Thymus (tissue), 11 donors: ENCODE results near the gene ITPRIP. TPM values are rescaled to one million over a fixed set of nuclear protein-coding genes. Genes with fewer than 3 reads are reported as not detected.

Experiments used
- DNase-seq, 9 donors: peaks; one replicate each; pipeline ENCODE4 v3.0.0-alpha.2; 2013; ENCODE audit warnings: low spot score in 9 of 9, low read depth in 6 of 9, missing footprints in 1 of 9
- H3K27ac ChIP-seq, 2 donors: one replicate each; pipeline ENCODE4 v1.5.1; 2013; ENCODE audit warnings: control low read depth in 1 of 2, low read depth in 1 of 2, low read length in 1 of 2, mild to moderate bottlenecking in 1 of 2, moderate library complexity in 1 of 2
- H3K27me3 ChIP-seq, 2 donors: one replicate each; pipeline ENCODE4 v1.5.1; 2013; ENCODE audit warnings: low read length in 1 of 2; ENCODE audit not compliant: control insufficient read depth in 2 of 2, insufficient read depth in 1 of 2
- H3K36me3 ChIP-seq, 2 donors: one replicate each; pipeline ENCODE4 v1.5.1; 2013; ENCODE audit warnings: low read length in 1 of 2, mild to moderate bottlenecking in 1 of 2, moderate library complexity in 1 of 2; ENCODE audit not compliant: control insufficient read depth in 2 of 2, insufficient read depth in 2 of 2
- H3K4me1 ChIP-seq, 2 donors: one replicate each; pipeline ENCODE4 v1.5.1; 2013; ENCODE audit warnings: low read length in 2 of 2; ENCODE audit not compliant: control insufficient read depth in 2 of 2, insufficient read depth in 2 of 2
- H3K4me3 ChIP-seq, 2 donors: one replicate each; pipeline ENCODE4 v1.5.1; 2013; ENCODE audit warnings: low read length in 2 of 2, control low read depth in 1 of 2, mild to moderate bottlenecking in 1 of 2
- H3K9me3 ChIP-seq, 2 donors: one replicate each; pipeline ENCODE4 v1.5.1; 2013; ENCODE audit warnings: low read length in 1 of 2, mild to moderate bottlenecking in 1 of 2; ENCODE audit not compliant: control insufficient read depth in 2 of 2, insufficient read depth in 1 of 2
- WGBS: extraction: QIAGEN DNeasy Blood & Tissue Kit; methylation state at CpG from one replicate; pipeline ENCODE4 v1.1.7; 2013; 5-methylcytosine and 5-hydroxymethylcytosine counted together
- polyA plus RNA-seq: library from polyadenylated mRNA; stranded (reverse); fragments of 200-250 nt; gene quantifications from one replicate; pipeline ENCODE4 v1.2.3, GENCODE V29; 2013
- total RNA-seq: library from RNA; stranded (reverse); fragments of 120-200 nt; gene quantifications from one replicate; pipeline ENCODE4 v1.2.4, GENCODE V29; 2013
- donor health status: healthy.

The ITPRIP gene
- total and polyA plus RNA-seq, 2 donors: 7.4 to 13.6 TPM

- H3K9me3 ChIP-seq: no peaks in the 10 kb centered on the region
- peak overlapping the region; percentile 87 to 96 for H3K4me3 ChIP-seq
- peaks cover 23 to 73% of the 10 kb centered on the region in 2 donors for H3K4me1 ChIP-seq
- DNase-seq: no peak
- H3K27me3 ChIP-seq: no peaks in the 10 kb centered on the region
- 31% methylated on average over 12 of the region's 12 CpGs for WGBS
- peak overlapping the region; percentile 46 to 93 for H3K27ac ChIP-seq
- H3K36me3 ChIP-seq: peaks cover 0 to 11% of the 10 kb centered on the region in 2 donors
These were observed 1.3 kb downstream of the ITPRIP start for GRCh38 chr10:104336821-104337467.

GRCh38 chr10:104334965-104335650 lies 3.2 kb downstream of the ITPRIP start:
- Histone ChIP-seq H3K27me3 (no peaks in the 10 kb centered on the region), H3K4me1 (peaks cover 34 to 88% of the 10 kb centered on the region in 2 donors)
- no peak for DNase-seq

GRCh38 chr10:104334561-104334960 lies 3.7 kb downstream of the ITPRIP start:
- Histone ChIP-seq H3K27me3 (no peaks in the 10 kb centered on the region), H3K27ac (no peak overlapping the region)

More at GRCh38 chr10:104334965-104335650, 3.2 kb downstream of the ITPRIP start:
- Histone ChIP-seq H3K36me3 (peaks cover 2 to 16% of the 10 kb centered on the region in 2 donors), H3K9me3 (no peaks in the 10 kb centered on the region), H3K27ac (no peak overlapping the region), H3K4me3 (no peak overlapping the region)
- WGBS: 93% methylated on average over 13 of the region's 13 CpGs

GRCh38 chr10:104333728-104334373 lies 4.4 kb downstream of the ITPRIP start:
- no peak overlapping the region for H3K4me3 ChIP-seq
- H3K4me1 ChIP-seq: peaks cover 41 to 88% of the 10 kb centered on the region in 2 donors
- peak overlapping the region; percentile 33 to 93 for H3K27ac ChIP-seq
- 94% methylated on average over 15 of the region's 15 CpGs for WGBS
- DNase-seq: no peak
- no peaks in the 10 kb centered on the region for H3K27me3 ChIP-seq
- H3K36me3 ChIP-seq: peaks cover 2 to 16% of the 10 kb centered on the region in 2 donors
- no peaks in the 10 kb centered on the region for H3K9me3 ChIP-seq

More at GRCh38 chr10:104334561-104334960, 3.7 kb downstream of the ITPRIP start:
- WGBS: 98% methylated on average over 6 of the region's 6 CpGs
- peaks cover 38 to 88% of the 10 kb centered on the region in 2 donors for H3K4me1 ChIP-seq
- H3K9me3 ChIP-seq: no peaks in the 10 kb centered on the region
- H3K4me3 ChIP-seq: no peak overlapping the region
- DNase-seq: no peak
- H3K36me3 ChIP-seq: peaks cover 2 to 16% of the 10 kb centered on the region in 2 donors

GRCh38 chr10:104333032-104333727 lies 5.1 kb downstream of the ITPRIP start:
- Histone ChIP-seq H3K4me1 (peaks cover 47 to 93% of the 10 kb centered on the region in 2 donors), H3K27me3 (no peaks in the 10 kb centered on the region), H3K4me3 (no peak overlapping the region), H3K9me3 (no peaks in the 10 kb centered on the region), H3K36me3 (peaks cover 2 to 16% of the 10 kb centered on the region in 2 donors), H3K27ac (peak overlapping the region; percentile 64 to 93)
- DNase-seq: peak in 6 of 9 donors; percentile 60 to 90 (median 79)
- 62% methylated on average over 13 of the region's 13 CpGs for WGBS

DNA sequence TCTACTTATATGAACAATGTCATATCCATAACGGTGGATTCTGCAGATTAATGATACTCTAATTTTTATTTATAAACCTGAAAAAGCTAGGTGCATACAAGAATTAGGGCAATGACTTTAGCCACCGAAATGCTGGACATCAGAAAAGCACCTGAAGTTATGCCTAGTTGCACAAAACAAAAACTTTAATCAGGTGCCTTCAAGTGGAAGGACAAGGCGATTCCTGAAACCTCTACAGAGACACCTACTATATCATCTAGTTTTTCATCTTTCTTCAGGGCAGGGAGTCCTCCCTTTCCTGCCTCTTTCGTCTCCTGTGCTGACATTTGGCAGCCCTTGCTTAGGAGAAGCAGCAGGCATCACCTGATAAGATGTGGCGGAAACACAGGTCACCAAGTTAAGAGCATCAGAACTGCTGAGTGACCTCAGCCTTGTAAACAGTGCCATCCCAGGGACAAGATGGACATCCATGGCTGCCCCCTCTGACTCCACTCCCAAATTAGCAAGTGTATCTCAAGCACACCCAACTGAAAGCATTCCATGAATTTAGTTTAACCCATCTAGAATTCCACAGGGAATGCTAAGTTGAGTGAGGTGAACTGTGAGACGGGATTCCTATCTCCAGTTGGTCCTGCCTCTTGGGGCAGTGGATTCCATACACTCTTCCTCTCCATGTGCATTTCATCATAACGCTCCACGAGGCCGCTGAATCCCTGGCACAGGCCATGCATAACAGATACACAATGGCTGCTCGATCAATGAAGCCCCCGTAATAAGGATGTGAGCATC lies 5.8 kb downstream of the ITPRIP start:
- Histone ChIP-seq H3K4me3 (no peak overlapping the region), H3K36me3 (peaks cover 2 to 16% of the 10 kb centered on the region in 2 donors), H3K4me1 (peaks cover 54 to 99% of the 10 kb centered on the region in 2 donors), H3K27me3 (no peaks in the 10 kb centered on the region), H3K9me3 (no peaks in the 10 kb centered on the region), H3K27ac (peak overlapping the region; percentile 32 to 93)
- 94% methylated on average over 11 of the region's 11 CpGs for WGBS
- DNase-seq: no peak

DNA sequence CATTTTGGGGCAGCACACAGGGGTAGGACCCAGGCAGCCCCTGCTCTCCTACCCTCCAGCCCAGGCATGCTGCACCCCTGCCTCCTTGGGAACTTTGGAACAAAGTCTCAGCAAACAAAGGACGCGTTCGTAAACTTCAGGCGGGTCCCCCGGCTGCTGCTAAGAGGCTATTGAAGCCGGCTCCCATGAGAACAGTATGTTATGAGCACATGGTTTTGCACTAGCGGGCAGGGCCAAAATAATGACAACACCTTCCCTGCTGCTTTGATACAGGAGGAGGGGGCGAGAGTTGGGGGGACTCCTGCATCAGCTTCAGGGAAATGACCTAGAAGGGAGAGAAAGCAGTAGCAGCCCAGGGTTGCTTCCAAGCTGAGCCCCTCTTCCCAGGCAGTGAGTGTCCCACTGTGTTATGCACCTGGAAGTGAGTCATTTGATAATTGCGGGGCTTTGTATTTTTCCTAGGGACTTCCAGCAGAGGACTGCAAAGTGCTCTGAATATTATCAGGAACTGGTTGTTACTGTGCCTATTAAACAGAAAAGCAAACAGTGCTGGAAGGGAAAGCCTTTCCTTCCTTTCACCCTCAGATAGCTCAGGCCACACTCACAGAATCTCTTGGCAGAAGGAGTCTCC lies 6.9 kb downstream of the ITPRIP start:
- DNase-seq: no peak
- Histone ChIP-seq H3K27me3 (no peaks in the 10 kb centered on the region), H3K9me3 (no peaks in the 10 kb centered on the region), H3K27ac (peak overlapping the region in 1 of 2 donors; percentile 57), H3K4me3 (no peak overlapping the region), H3K4me1 (peaks cover 57 to 99% of the 10 kb centered on the region in 2 donors), H3K36me3 (peaks cover 2 to 16% of the 10 kb centered on the region in 2 donors)
- WGBS: 88% methylated on average over 9 of the region's 9 CpGs
